Thyroid gland (tissue), 4 donors: ENCODE measurements around the gene BARD1. TPM values are rescaled to one million over a fixed set of nuclear protein-coding genes. Genes with fewer than 3 reads are reported as not detected.
"Not testable (repeated sequence)": the region's sequence is repeated elsewhere in the genome, so short reads cannot be mapped to it uniquely, and the experiment has no call there.

Source experiments
- DNase-seq, 2 donors: peaks; one replicate each; pipeline ENCODE4 v3.0.0-alpha.2; 2019
- H3K27ac ChIP-seq, 3 donors: fragments of 200-600 bp; sonication (generic); 1 replicate in 2 of 3; 2 replicates in 1 of 3; pipeline ENCODE4 v1.5.1; 2016 to 2019; ENCODE audit warnings: mild to moderate bottlenecking in 1 of 3, moderate library complexity in 1 of 3
- H3K27me3 ChIP-seq: fragments of 200-600 bp; sonication (generic); one replicate; pipeline ENCODE4 v1.5.1; 2019
- H3K36me3 ChIP-seq, 2 donors: fragments of 200-600 bp; sonication (generic); one replicate each; pipeline ENCODE4 v1.5.1; 2016 to 2019
- H3K4me1 ChIP-seq, 2 donors: fragments of 200-600 bp; sonication (generic); one replicate each; pipeline ENCODE4 v1.5.1; 2017 to 2019
- H3K4me3 ChIP-seq, 3 donors: fragments of 200-600 bp; sonication (generic); replicated peaks in 1 of 3; 1 replicate in 2 of 3; 2 replicates in 1 of 3; pipeline ENCODE4 v1.5.1; 2016; ENCODE audit warnings: mild to moderate bottlenecking in 1 of 3
- H3K9me3 ChIP-seq: fragments of 200-600 bp; sonication (generic); one replicate; pipeline ENCODE4 v1.5.1; 2017
- CTCF ChIP-seq, 6 experiments: fragments of 200-600 bp in 3 of 6; fragments of 450-650 bp in 3 of 6; sonication (generic) in 3 of 6; IDR thresholded peaks; one replicate each; pipeline ENCODE4 v1.5.1; 2016 to 2019; ENCODE audit warnings: antibody characterized with exemption in 6 of 6, mild to moderate bottlenecking in 2 of 6, inconsistent platforms in 1 of 6, moderate library complexity in 1 of 6
- POLR2A ChIP-seq, 2 donors: fragments of 450-650 bp; IDR thresholded peaks; one replicate each; pipeline ENCODE4 v1.6.1; 2017; ENCODE audit warnings: antibody characterized with exemption in 2 of 2, mild to moderate bottlenecking in 2 of 2, moderate library complexity in 1 of 2
- WGBS, 2 donors: methylation state at CpG; one replicate each; pipeline ENCODE4 v1.1.5; 2017; 5-methylcytosine and 5-hydroxymethylcytosine counted together
- intact Hi-C: fragments of 100-400 bp; cut with DNase I; formaldehyde crosslinking; loops from one replicate; pipeline ENCODE4 v1.15.1; 2023
- total RNA-seq, 4 donors: library from RNA; depleted of rRNA; stranded (reverse); fragments of >200 nt; gene quantifications; one replicate each; pipeline ENCODE4 v1.2.3, GENCODE V29; 2016

BARD1 gene
- total RNA-seq, 4 donors from 2014 or later, result 12.8 to 16.5 (median 15.2) TPM

GRCh38 chr2:214724741-214725140 is 84.7 kb downstream of the BARD1 start:
- no peaks in the 10 kb centered on the region for H3K9me3 ChIP-seq
- intact Hi-C loops, result no loop called here
- H3K36me3 ChIP-seq, result peaks cover 0 to 3% of the 10 kb centered on the region in 2 donors
- no peak overlapping the region for H3K4me3 ChIP-seq
- no peak overlapping the region for H3K27ac ChIP-seq
- WGBS, 2 donors, result 100% methylated on average over 1 of the region's 1 CpG
- no peaks in the 10 kb centered on the region for H3K27me3 ChIP-seq
- TF ChIP-seq POLR2A (IDR thresholded peaks at IDR 0.05) (no peak), CTCF (IDR thresholded peaks at IDR 0.05) (no peak)
- no peaks in the 10 kb centered on the region for H3K4me1 ChIP-seq
- DNase-seq, result no peak

GRCh38 chr2:214717837-214718236 is 91.6 kb downstream of the BARD1 start:
- DNase-seq, H3K36me3 ChIP-seq, H3K4me3 ChIP-seq, H3K4me1 ChIP-seq, H3K9me3 ChIP-seq, H3K27ac ChIP-seq, H3K27me3 ChIP-seq, intact Hi-C loops: not testable (repeated sequence)
- 97 to 100% methylated on average over 3 of the region's 3 CpGs for WGBS, 2 donors

GRCh38 chr2:214716811-214717560 is 92.5 kb downstream of the BARD1 start:
- Histone ChIP-seq H3K36me3 (no peaks in the 10 kb centered on the region), H3K27me3 (no peaks in the 10 kb centered on the region), H3K4me3 (no peak overlapping the region), H3K9me3 (no peaks in the 10 kb centered on the region), H3K27ac (no peak overlapping the region), H3K4me1 (peaks cover 0 to 5% of the 10 kb centered on the region in 2 donors)
- intact Hi-C loops, result no loop called here
- no peak for TF ChIP-seq CTCF (IDR thresholded peaks at IDR 0.05)
- TF ChIP-seq POLR2A (IDR thresholded peaks at IDR 0.05), result no peak
- 96 to 99% methylated on average over 11 to 12 of the region's 12 CpGs for WGBS, 2 donors
- no peak for DNase-seq

- Histone ChIP-seq H3K4me3 (no peak overlapping the region), H3K4me1 (peaks cover 0 to 5% of the 10 kb centered on the region in 2 donors), H3K27ac (no peak overlapping the region), H3K36me3 (no peaks in the 10 kb centered on the region), H3K27me3 (no peaks in the 10 kb centered on the region), H3K9me3 (no peaks in the 10 kb centered on the region)
- 0 to 37% methylated on average over 1 of the region's 1 CpG for WGBS, 2 donors
- no peak for DNase-seq
- no peak for TF ChIP-seq CTCF (IDR thresholded peaks at IDR 0.05)
- TF ChIP-seq POLR2A (IDR thresholded peaks at IDR 0.05), result no peak
- intact Hi-C loops, result no loop called here
Measured at GRCh38 chr2:214715025-214715424, 94.5 kb downstream of the BARD1 start.

GRCh38 chr2:214713080-214713830 is 96.2 kb downstream of the BARD1 start:
- Histone ChIP-seq H3K36me3 (no peaks in the 10 kb centered on the region), H3K27me3 (no peaks in the 10 kb centered on the region), H3K4me1 (peaks cover 0 to 5% of the 10 kb centered on the region in 2 donors), H3K9me3 (no peaks in the 10 kb centered on the region), H3K4me3 (no peak overlapping the region), H3K27ac (no peak overlapping the region)
- no peak for TF ChIP-seq POLR2A (IDR thresholded peaks at IDR 0.05)
- no peak for TF ChIP-seq CTCF (IDR thresholded peaks at IDR 0.05)
- intact Hi-C loops, result no loop called here
- 41 to 53% methylated on average over 8 of the region's 8 CpGs for WGBS, 2 donors
- peak in 1 of 2 donors; percentile 35 for DNase-seq
